ENCODE results near the gene KCTD5. TPM values are rescaled to one million over a fixed set of nuclear protein-coding genes. Genes with fewer than 3 reads are reported as not detected.

KCTD5 gene
- total RNA-seq, 1 experiment from 2014 or later: 49.4 TPM

GRCh38 chr16:2713523-2713922 is 31.2 kb downstream of the KCTD5 start:
- H3K27ac Mint-ChIP-seq (ENCODE audit: low read depth, unreplicated experiment): no peak overlapping the region

GRCh38 chr16:2713985-2714774 is 31.9 kb downstream of the KCTD5 start:
- DNase-seq (ENCODE audit: unreplicated experiment): no peak
- H3K9me3 Mint-ChIP-seq (ENCODE audit: unreplicated experiment): no peaks in the 10 kb centered on the region
- no peaks in the 10 kb centered on the region for H3K4me1 Mint-ChIP-seq (ENCODE audit: insufficient read depth, unreplicated experiment)
- no TSS peak for BruUV-seq (replicated peaks)
- ChIA-PET POLR2A (interaction anchor here (0.6 kb wide), 1 partner anchor 202 kb away, joined by 3 read pairs; no protein-coding TSS in a partner anchor), CTCF (interaction anchor here (0.6 kb wide), 1 partner anchor 37 kb away, joined by 3 read pairs; no protein-coding TSS in a partner anchor)
- no peak for TF ChIP-seq CTCF (IDR thresholded peaks at IDR 0.05; ENCODE audit: unreplicated experiment)
- no peak overlapping the region for H3K27ac Mint-ChIP-seq (ENCODE audit: low read depth, unreplicated experiment)
- peaks cover 29% of the 10 kb centered on the region for H3K36me3 Mint-ChIP-seq (ENCODE audit: insufficient read depth, unreplicated experiment)
- intact Hi-C loops (cut with micrococcal nuclease): no loop called here
- H3K27me3 Mint-ChIP-seq (ENCODE audit: insufficient read depth, unreplicated experiment): no peaks in the 10 kb centered on the region
- no peak overlapping the region for H3K4me3 Mint-ChIP-seq (ENCODE audit: unreplicated experiment)

More at GRCh38 chr16:2713523-2713922, 31.2 kb downstream of the KCTD5 start:
- DNase-seq (ENCODE audit: unreplicated experiment): no peak
- Mint-ChIP-seq H3K9me3 (ENCODE audit: unreplicated experiment) (no peaks in the 10 kb centered on the region), H3K36me3 (ENCODE audit: insufficient read depth, unreplicated experiment) (peaks cover 33% of the 10 kb centered on the region), H3K27me3 (ENCODE audit: insufficient read depth, unreplicated experiment) (no peaks in the 10 kb centered on the region), H3K4me1 (ENCODE audit: insufficient read depth, unreplicated experiment) (no peaks in the 10 kb centered on the region), H3K4me3 (ENCODE audit: unreplicated experiment) (no peak overlapping the region)
- no TSS peak for BruUV-seq (replicated peaks)
- ChIA-PET POLR2A (no interaction called here), CTCF (interaction anchor here (0.6 kb wide), 1 partner anchor 37 kb away, joined by 3 read pairs; no protein-coding TSS in a partner anchor)
- TF ChIP-seq CTCF (IDR thresholded peaks at IDR 0.05; ENCODE audit: unreplicated experiment): no peak
- intact Hi-C loops (cut with micrococcal nuclease): no loop called here

- Mint-ChIP-seq H3K9me3 (ENCODE audit: unreplicated experiment) (no peaks in the 10 kb centered on the region), H3K27me3 (ENCODE audit: insufficient read depth, unreplicated experiment) (no peaks in the 10 kb centered on the region), H3K4me1 (ENCODE audit: insufficient read depth, unreplicated experiment) (no peaks in the 10 kb centered on the region), H3K4me3 (ENCODE audit: unreplicated experiment) (no peak overlapping the region), H3K36me3 (ENCODE audit: insufficient read depth, unreplicated experiment) (peaks cover 20% of the 10 kb centered on the region), H3K27ac (ENCODE audit: low read depth, unreplicated experiment) (no peak overlapping the region)
- CTCF ChIA-PET: no interaction called here
- BruUV-seq (replicated peaks): no TSS peak
- intact Hi-C loops (cut with micrococcal nuclease): no loop called here
- POLR2A ChIA-PET: no interaction called here
- no peak for DNase-seq (ENCODE audit: unreplicated experiment)
- TF ChIP-seq CTCF (IDR thresholded peaks at IDR 0.05; ENCODE audit: unreplicated experiment): no peak
These were observed 32.7 kb downstream of the KCTD5 start for GRCh38 chr16:2715064-2715463.

GRCh38 chr16:2715519-2715918 is 33.2 kb downstream of the KCTD5 start:
- DNase-seq (ENCODE audit: unreplicated experiment): no peak
- H3K27me3 Mint-ChIP-seq (ENCODE audit: insufficient read depth, unreplicated experiment): no peaks in the 10 kb centered on the region
- intact Hi-C loops (cut with micrococcal nuclease): no loop called here
- peaks cover 15% of the 10 kb centered on the region for H3K36me3 Mint-ChIP-seq (ENCODE audit: insufficient read depth, unreplicated experiment)
- TF ChIP-seq CTCF (IDR thresholded peaks at IDR 0.05; ENCODE audit: unreplicated experiment): no peak
- H3K27ac Mint-ChIP-seq (ENCODE audit: low read depth, unreplicated experiment): no peak overlapping the region
- ChIA-PET POLR2A (no interaction called here), CTCF (no interaction called here)
- H3K9me3 Mint-ChIP-seq (ENCODE audit: unreplicated experiment): no peaks in the 10 kb centered on the region
- BruUV-seq (replicated peaks): no TSS peak
- H3K4me3 Mint-ChIP-seq (ENCODE audit: unreplicated experiment): no peak overlapping the region
- H3K4me1 Mint-ChIP-seq (ENCODE audit: insufficient read depth, unreplicated experiment): no peaks in the 10 kb centered on the region
